Body of pancreas (tissue), 4 donors: ENCODE data around the gene ALDH8A1. TPM values are rescaled to one million over a fixed set of nuclear protein-coding genes. Genes with fewer than 3 reads are reported as not detected.
"Not testable (repeated sequence)": the region's sequence is repeated elsewhere in the genome, so short reads cannot be mapped to it uniquely, and the experiment has no call there.

Experiments
- ATAC-seq: fragments of 150-250 bp; one replicate; pipeline ENCODE4 v1.9.1; 2016
- DNase-seq, 4 donors: peaks; one replicate each; pipeline ENCODE4 v3.0.0-alpha.2; 2019
- H3K27ac ChIP-seq, 4 donors: fragments of 200-600 bp; sonication (generic); 1 replicate in 3 of 4; 2 replicates in 1 of 4; pipeline versions ENCODE4 v1.5.1 to v1.6.1; 2016 to 2019; ENCODE audit warnings: mild to moderate bottlenecking in 1 of 4, mixed read lengths in 1 of 4, moderate library complexity in 1 of 4
- H3K27me3 ChIP-seq, 2 donors: fragments of 200-600 bp; sonication (generic); one replicate each; pipeline ENCODE4 v1.6.0; 2016; ENCODE audit warnings: mild to moderate bottlenecking in 1 of 2
- H3K36me3 ChIP-seq, 2 donors: fragments of 200-600 bp; sonication (generic); replicated peaks in 1 of 2; 2 replicates each; pipeline ENCODE4 v1.5.1; 2016; ENCODE audit warnings: low read depth in 2 of 2; ENCODE audit not compliant: insufficient read depth in 1 of 2
- H3K4me1 ChIP-seq: fragments of 200-600 bp; sonication (generic); one replicate; pipeline ENCODE4 v1.6.0; 2016
- H3K4me3 ChIP-seq, 2 donors: fragments of 200-600 bp; sonication (generic); 1 replicate in 1 of 2; 2 replicates in 1 of 2; pipeline ENCODE4 v1.5.1; 2016 to 2019
- H3K9me3 ChIP-seq, 3 donors: fragments of 200-600 bp; sonication (generic); 1 replicate in 2 of 3; 2 replicates in 1 of 3; pipeline ENCODE4 v1.5.1; 2016
- POLR2A ChIP-seq, 3 donors: fragments of 450-650 bp; IDR thresholded peaks; one replicate each; pipeline ENCODE4 v1.6.1; 2016; ENCODE audit warnings: antibody characterized with exemption in 3 of 3, mild to moderate bottlenecking in 2 of 3
- WGBS, 2 donors: methylation state at CpG; one replicate each; pipeline ENCODE4 v1.1.5; 2017; 5-methylcytosine and 5-hydroxymethylcytosine counted together
- intact Hi-C: fragments of 100-400 bp; cut with DNase I; formaldehyde crosslinking; loops from one replicate; pipeline ENCODE4 v1.15.1; 2023
- total RNA-seq, 2 donors: library from RNA; depleted of rRNA; stranded (reverse); fragments of >200 nt; gene quantifications; one replicate each; pipeline ENCODE4 v1.1.0, GENCODE V29; 2016
- TF ChIP-seq, protein P1 (sequence below), 7 experiments: fragments of 450-650 bp in 4 of 7; fragments of 200-600 bp in 3 of 7; sonication (generic) in 3 of 7; IDR thresholded peaks; one replicate each; pipeline ENCODE4 v1.5.1; 2016 to 2019; ENCODE audit warnings: antibody characterized with exemption in 7 of 7

The ALDH8A1 gene
- total RNA-seq, 2 donors from 2014 or later, result 0.26 to 0.66 TPM

GRCh38 chr6:134911547-134911946 is 38.4 kb downstream of the ALDH8A1 start:
- H3K4me1 ChIP-seq, result no peaks in the 10 kb centered on the region
- DNase-seq, result no peak
- WGBS, 2 donors, result 82 to 96% methylated on average over 1 of the region's 1 CpG
- intact Hi-C loops, result no loop called here
- no peaks in the 10 kb centered on the region for H3K27me3 ChIP-seq
- H3K36me3 ChIP-seq, result no peaks in the 10 kb centered on the region
- no peak overlapping the region for H3K27ac ChIP-seq
- no peak for ATAC-seq
- H3K4me3 ChIP-seq, result no peak overlapping the region
- H3K9me3 ChIP-seq, result no peaks in the 10 kb centered on the region
- no peak for TF ChIP-seq POLR2A (IDR thresholded peaks at IDR 0.05)

- ATAC-seq (no peak), DNase-seq (no peak)
- Histone ChIP-seq H3K9me3 (no peaks in the 10 kb centered on the region), H3K27me3 (no peaks in the 10 kb centered on the region), H3K4me1 (no peaks in the 10 kb centered on the region), H3K4me3 (no peak overlapping the region), H3K36me3 (no peaks in the 10 kb centered on the region), H3K27ac (no peak overlapping the region)
- intact Hi-C loops, result no loop called here
- no peak for TF ChIP-seq POLR2A (IDR thresholded peaks at IDR 0.05)
- TF ChIP-seq, protein P1, sequence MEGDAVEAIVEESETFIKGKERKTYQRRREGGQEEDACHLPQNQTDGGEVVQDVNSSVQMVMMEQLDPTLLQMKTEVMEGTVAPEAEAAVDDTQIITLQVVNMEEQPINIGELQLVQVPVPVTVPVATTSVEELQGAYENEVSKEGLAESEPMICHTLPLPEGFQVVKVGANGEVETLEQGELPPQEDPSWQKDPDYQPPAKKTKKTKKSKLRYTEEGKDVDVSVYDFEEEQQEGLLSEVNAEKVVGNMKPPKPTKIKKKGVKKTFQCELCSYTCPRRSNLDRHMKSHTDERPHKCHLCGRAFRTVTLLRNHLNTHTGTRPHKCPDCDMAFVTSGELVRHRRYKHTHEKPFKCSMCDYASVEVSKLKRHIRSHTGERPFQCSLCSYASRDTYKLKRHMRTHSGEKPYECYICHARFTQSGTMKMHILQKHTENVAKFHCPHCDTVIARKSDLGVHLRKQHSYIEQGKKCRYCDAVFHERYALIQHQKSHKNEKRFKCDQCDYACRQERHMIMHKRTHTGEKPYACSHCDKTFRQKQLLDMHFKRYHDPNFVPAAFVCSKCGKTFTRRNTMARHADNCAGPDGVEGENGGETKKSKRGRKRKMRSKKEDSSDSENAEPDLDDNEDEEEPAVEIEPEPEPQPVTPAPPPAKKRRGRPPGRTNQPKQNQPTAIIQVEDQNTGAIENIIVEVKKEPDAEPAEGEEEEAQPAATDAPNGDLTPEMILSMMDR (IDR thresholded peaks at IDR 0.05), result no peak
- WGBS, 2 donors, result 81 to 91% methylated on average over 1 of the region's 1 CpG
These were observed 39.3 kb downstream of the ALDH8A1 start for GRCh38 chr6:134910593-134910935.

DNA sequence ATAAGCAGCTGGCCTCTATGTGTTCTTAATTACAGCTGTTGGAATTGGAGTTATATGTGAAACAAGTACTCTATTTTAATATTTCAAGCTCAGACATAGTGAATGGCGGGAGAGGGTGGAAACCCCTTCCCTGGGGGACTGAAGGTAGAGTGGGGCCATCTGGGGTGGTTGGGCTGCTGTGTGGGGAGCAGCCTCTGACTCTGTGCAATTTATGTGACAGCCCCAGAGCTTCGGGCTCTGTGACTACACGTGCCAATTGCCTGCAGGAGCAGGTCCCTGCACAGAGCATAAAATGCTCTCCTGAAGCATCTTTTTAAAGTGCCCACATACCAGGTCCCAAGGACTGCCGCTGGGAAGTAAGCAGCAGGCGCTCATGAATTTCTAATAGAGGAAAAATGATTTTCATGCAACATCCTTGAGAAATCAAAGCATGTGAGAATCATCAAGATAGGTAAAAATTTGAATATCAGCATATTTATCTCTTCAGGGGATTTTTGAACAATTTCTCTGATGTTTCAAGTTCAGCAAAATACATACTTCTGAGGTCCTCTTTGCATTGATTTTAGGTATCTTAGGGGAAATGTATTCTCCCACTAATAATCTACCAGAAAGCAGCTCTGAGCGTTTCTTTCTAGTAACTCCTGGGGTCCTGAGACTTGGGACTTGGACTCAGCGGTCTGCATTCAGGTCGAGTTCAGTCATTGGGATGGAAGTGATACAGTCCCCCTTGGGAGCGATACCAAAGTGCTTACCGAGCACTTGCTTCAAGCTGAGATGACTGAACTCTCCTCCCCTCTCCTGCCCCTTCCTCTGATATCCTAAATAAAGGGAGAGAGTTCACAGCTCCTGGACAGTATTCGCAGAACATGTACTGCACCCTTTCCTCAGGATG is 40.0 kb downstream of the ALDH8A1 start:
- WGBS, 2 donors, result 43 to 53% methylated on average over 11 of the region's 11 CpGs

DNA sequence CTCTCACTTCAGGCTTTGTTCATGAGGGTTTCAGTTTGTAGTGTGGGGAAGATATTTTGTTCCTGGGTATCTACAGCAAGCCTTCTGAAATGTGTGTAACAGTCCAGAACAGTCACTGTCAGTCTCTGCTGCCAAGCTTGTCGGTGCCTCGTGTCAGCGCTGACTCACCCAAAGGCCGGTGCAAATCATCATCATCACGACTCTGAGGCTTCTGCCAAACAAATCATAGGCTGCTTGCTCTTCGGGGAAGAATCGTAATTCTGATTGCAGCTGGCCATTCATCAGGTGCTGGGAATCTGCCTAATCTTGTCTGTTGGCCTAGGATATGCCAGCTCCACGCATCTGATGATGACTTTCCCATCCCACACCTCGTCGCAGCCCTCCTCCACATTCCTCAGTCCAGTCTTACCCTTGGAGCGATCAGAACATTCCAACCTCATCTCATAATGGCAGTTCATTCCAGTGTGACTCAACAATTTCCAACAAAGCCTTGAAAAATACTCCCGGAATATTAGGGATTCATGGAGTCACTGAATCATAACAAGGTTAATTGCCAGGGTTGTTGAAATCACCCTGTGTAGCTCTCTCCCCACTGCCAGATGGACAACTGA is 40.9 kb downstream of the ALDH8A1 start:
- no peak for TF ChIP-seq POLR2A (IDR thresholded peaks at IDR 0.05)
- TF ChIP-seq, protein P1 (IDR thresholded peaks at IDR 0.05), result no peak
- peak; percentile 15 to 55 (median 28) for DNase-seq
- Histone ChIP-seq H3K27me3 (no peaks in the 10 kb centered on the region), H3K4me1 (no peaks in the 10 kb centered on the region), H3K9me3 (no peaks in the 10 kb centered on the region), H3K27ac (no peak overlapping the region), H3K36me3 (no peaks in the 10 kb centered on the region), H3K4me3 (no peak overlapping the region)
- 72 to 80% methylated on average over 12 of the region's 12 CpGs for WGBS, 2 donors
- intact Hi-C loops, result no loop called here
- ATAC-seq, result peak; percentile 66

More for the DNA sequence above, 40.0 kb downstream of the ALDH8A1 start:
- Histone ChIP-seq H3K9me3 (no peaks in the 10 kb centered on the region), H3K27ac (no peak overlapping the region), H3K36me3 (no peaks in the 10 kb centered on the region), H3K4me3 (no peak overlapping the region), H3K27me3 (no peaks in the 10 kb centered on the region), H3K4me1 (no peaks in the 10 kb centered on the region)
- no peak for TF ChIP-seq POLR2A (IDR thresholded peaks at IDR 0.05)
- TF ChIP-seq, protein P1 (IDR thresholded peaks at IDR 0.05), result no peak
- no peak for DNase-seq
- ATAC-seq, result no peak
- intact Hi-C loops, result no loop called here

DNA sequence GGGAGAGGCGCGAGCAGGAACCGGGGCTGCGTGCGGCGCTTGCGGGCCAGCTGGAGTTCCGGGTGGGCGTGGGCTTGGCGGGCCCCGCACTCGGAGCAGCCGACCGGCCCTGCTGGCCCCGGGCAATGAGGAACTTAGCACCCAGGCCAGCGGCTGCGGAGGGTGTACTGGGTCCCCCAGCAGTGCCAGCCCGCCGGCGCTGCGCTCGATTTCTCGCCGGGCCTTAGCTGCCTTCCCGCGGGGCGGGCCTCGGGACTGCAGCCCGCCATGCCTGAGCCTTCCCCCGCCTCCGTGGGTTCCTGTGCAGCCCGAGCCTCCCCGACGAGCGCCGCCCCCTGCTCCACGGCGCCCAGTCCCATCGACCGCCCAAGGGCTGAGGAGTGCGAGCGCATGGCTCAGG is 45.2 kb downstream of the ALDH8A1 start:
- DNase-seq, H3K27me3 ChIP-seq, H3K4me1 ChIP-seq, H3K36me3 ChIP-seq, H3K4me3 ChIP-seq, H3K9me3 ChIP-seq, intact Hi-C loops, H3K27ac ChIP-seq, ATAC-seq: not testable (repeated sequence)
- 98% methylated on average over 20 of the region's 42 CpGs; no CpG with 5 or more reads in 1 of the 2 donors for WGBS, 2 donors
